ENCODE data around the gene FAM219B. TPM values are rescaled to one million over a fixed set of nuclear protein-coding genes. Genes with fewer than 3 reads are reported as not detected.

FAM219B gene
- total and polyA plus RNA-seq, 10 of the 15 experiments (the other 5 are each of a cell fraction or from before 2014, with no cell fraction given) = 7.6 to 53.2 (median 29.4) TPM

GRCh38 chr15:74865316-74865715, 41.3 kb downstream of the FAM219B start (continued):
- TF ChIP-seq, protein P1, sequence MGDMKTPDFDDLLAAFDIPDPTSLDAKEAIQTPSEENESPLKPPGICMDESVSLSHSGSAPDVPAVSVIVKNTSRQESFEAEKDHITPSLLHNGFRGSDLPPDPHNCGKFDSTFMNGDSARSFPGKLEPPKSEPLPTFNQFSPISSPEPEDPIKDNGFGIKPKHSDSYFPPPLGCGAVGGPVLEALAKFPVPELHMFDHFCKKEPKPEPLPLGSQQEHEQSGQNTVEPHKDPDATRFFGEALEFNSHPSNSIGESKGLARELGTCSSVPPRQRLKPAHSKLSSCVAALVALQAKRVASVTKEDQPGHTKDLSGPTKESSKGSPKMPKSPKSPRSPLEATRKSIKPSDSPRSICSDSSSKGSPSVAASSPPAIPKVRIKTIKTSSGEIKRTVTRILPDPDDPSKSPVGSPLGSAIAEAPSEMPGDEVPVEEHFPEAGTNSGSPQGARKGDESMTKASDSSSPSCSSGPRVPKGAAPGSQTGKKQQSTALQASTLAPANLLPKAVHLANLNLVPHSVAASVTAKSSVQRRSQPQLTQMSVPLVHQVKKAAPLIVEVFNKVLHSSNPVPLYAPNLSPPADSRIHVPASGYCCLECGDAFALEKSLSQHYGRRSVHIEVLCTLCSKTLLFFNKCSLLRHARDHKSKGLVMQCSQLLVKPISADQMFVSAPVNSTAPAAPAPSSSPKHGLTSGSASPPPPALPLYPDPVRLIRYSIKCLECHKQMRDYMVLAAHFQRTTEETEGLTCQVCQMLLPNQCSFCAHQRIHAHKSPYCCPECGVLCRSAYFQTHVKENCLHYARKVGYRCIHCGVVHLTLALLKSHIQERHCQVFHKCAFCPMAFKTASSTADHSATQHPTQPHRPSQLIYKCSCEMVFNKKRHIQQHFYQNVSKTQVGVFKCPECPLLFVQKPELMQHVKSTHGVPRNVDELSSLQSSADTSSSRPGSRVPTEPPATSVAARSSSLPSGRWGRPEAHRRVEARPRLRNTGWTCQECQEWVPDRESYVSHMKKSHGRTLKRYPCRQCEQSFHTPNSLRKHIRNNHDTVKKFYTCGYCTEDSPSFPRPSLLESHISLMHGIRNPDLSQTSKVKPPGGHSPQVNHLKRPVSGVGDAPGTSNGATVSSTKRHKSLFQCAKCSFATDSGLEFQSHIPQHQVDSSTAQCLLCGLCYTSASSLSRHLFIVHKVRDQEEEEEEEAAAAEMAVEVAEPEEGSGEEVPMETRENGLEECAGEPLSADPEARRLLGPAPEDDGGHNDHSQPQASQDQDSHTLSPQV (IDR thresholded peaks at IDR 0.05) = no peak

DNA sequence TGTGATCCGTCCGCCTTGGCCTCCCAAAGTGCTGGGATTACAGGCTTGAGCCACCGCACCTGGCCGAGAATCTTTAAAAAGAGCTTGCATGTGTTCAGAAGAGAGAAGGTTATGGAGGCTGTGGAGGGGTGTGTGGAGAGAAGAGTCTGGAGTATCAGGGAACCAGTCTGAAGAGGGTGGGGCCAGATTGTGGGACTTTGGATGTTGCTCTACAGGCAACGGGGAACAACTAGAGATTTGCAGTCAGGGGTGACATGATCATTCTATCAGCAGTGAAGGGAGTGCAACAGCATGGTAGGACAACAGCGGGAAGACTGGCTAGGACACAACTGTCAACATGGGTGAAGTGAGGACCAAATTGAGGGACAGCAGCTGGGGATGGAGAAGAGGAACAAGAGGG, 42.4 kb downstream of the FAM219B start:
- no peak for TF ChIP-seq MYB (IDR thresholded peaks at IDR 0.05; ENCODE audit: borderline replicate concordance, low read depth, low read length)
- TF ChIP-seq CEBPB (IDR thresholded peaks at IDR 0.05; ENCODE audit: borderline replicate concordance in 1 of 2, low read depth in 2 of 2, low read length in 2 of 2) = no peak
- TF ChIP-seq RAD51 (IDR thresholded peaks at IDR 0.05) = no peak
- TF ChIP-seq HDGF (IDR thresholded peaks at IDR 0.05) = no peak
- TF ChIP-seq SMAD5 (IDR thresholded peaks at IDR 0.05; ENCODE audit: low read depth) = no peak
- TF ChIP-seq KDM1A (IDR thresholded peaks at IDR 0.05; ENCODE audit: borderline replicate concordance) = no peak
- Histone ChIP-seq H3K4me1 (ENCODE audit: control insufficient read depth, insufficient read depth, low read length) (peaks cover 30% of the 10 kb centered on the region), H4K20me1 (ENCODE audit: control insufficient read depth, insufficient read depth) (peaks cover 3% of the 10 kb centered on the region; the same call in 1 of the 2 replicates), H3K79me2 (ENCODE audit: control insufficient read depth, insufficient read depth, low read length) (peaks cover 62% of the 10 kb centered on the region), H3K9me3 (replicated peaks; ENCODE audit: control insufficient read depth, insufficient read depth, low read length) (peaks cover 12% of the 10 kb centered on the region), H3K4me2 (ENCODE audit: control insufficient read depth, insufficient read depth) (no peak overlapping the region), H3K27me3 (replicated peaks in 1 of 2; ENCODE audit: control insufficient read depth in 2 of 2, insufficient read depth in 2 of 2, low read length in 1 of 2) (no peaks in the 10 kb centered on the region), H3K4me3 (no peak overlapping the region), H3K36me3 (ENCODE audit: control insufficient read depth in 2 of 2, insufficient read depth in 2 of 2, low read length in 1 of 2) (peaks cover 2 to 19% of the 10 kb centered on the region in 2 experiments; a peak in 3 of 4 replicates), H3K9ac (ENCODE audit: control insufficient read depth, insufficient read depth, low read length) (no peak overlapping the region), H3K27ac (ENCODE audit: control insufficient read depth, insufficient read depth) (no peak overlapping the region), H2AFZ (ENCODE audit: control insufficient read depth, low read depth, low read length) (no peak overlapping the region)
- SMC1A ChIA-PET (ENCODE audit: uncharacterized antibody, unreplicated experiment) = no interaction called here
- CTCF ChIA-PET = no interaction called here
- in situ Hi-C loops (cut with MboI) = no loop called here
- WGBS (ENCODE audit: insufficient coverage, insufficient replicate concordance, low lambda C conversion rate, missing lambda C conversion rate) = 91% methylated on average over 6 of the region's 6 CpGs
- no TSS peak for BruUV-seq (replicated peaks)
- DNase-seq (ENCODE audit: low read depth, low spot score) (no peak), FAIRE-seq (no peak), ATAC-seq (no peak)
- intact Hi-C loops (cut with micrococcal nuclease; ENCODE audit: unreplicated experiment) = no loop called here
- RAD21 ChIA-PET (ENCODE audit: unreplicated experiment) = interaction anchor here (0.5 to 0.7 kb wide), 2 partner anchors 37 to 486 kb away, joined by 3 to 4 read pairs; no protein-coding TSS in a partner anchor
- POLR2A ChIA-PET = interaction anchor here (0.6 to 1.2 kb wide), 3 partner anchors 22 to 724 kb away, joined by 3 to 6 read pairs (median 3); partner anchors contain the start of gene FAM219B

Measured in GM12878 (cell line).